Sciatic nerve (tissue), 2 donors: Measurements from ENCODE around the gene KTN1. TPM values are rescaled to one million over a fixed set of nuclear protein-coding genes. Genes with fewer than 3 reads are reported as not detected.
A peak's percentile ranks its signal among the peaks of the same experiment; 100 is the strongest.

ENCODE experiments used
- ATAC-seq: fragments of 200-7000 bp; cut with Tn5 transposase; one replicate; pipeline ENCODE4 v1.9.1; 2020; ENCODE audit warnings: mild to moderate bottlenecking, moderate library complexity
- DNase-seq: peaks from one replicate; pipeline ENCODE4 v3.0.0-alpha.2; 2020; ENCODE audit warnings: low spot score
- intact Hi-C: fragments of 100-400 bp; cut with DNase I; formaldehyde crosslinking; loops from one replicate; pipeline ENCODE4 v1.14.2; 2022
- total RNA-seq: library from RNA; stranded (reverse); fragmentation: NEBNext Ultra II Directional; extraction: Animal tissue kit (Norgen Biotek cat#: 25700); gene quantifications from one replicate; pipeline ENCODE4 v1.2.1, GENCODE V29; 2021
- donor health status: DM: no; HTN: no; CAD: no.
- donor health status: DM: no; HTN: no; CAD: no.

KTN1 gene
- total RNA-seq, 1 donor from 2014 or later: 243 TPM

GRCh38 chr14:55724736-55725135, 144.7 kb downstream of the KTN1 start:
- DNase-seq (no peak), ATAC-seq (no peak)
- intact Hi-C loops: no loop called here

DNA sequence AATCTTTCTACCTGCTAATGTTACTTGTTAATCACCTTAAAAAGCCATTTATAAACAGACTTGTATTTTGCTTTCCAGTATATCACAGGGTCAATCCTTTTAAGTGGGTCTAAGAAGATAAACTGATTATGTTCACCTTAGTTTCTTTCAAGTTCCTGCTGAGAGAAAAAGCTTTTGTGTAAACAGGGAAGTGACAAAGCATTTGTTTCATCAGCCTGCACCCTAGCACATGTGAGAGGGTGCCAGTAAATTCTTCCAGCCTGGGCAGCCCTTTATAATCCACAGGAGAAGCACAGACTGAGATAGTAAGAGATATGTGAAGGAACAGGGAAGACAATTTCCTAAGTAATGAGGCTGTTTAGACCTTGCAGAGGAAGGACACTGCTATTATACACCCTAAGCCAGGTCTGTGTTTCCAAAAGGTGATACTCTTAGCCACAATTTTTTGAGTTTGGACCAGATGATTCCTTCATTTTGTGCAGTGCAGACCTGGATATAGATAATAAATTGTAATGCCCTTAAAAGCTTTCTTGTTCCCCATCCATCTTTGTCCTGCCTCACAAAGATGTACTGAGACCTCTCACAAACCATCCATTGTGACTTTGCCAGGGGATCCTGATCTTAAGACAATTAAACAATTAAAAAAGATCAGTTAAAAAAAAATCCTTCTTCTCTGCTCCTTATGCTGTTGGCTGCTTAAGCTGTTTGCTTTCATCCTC, 150.7 kb downstream of the KTN1 start:
- DNase-seq (no peak), ATAC-seq (no peak)
- intact Hi-C loops: no loop called here

GRCh38 chr14:55731311-55731872, 151.4 kb downstream of the KTN1 start:
- intact Hi-C loops: no loop called here
- DNase-seq (no peak), ATAC-seq (no peak)

- no peak for DNase-seq
- ATAC-seq: peak; percentile 59
- intact Hi-C loops: no loop called here
Measured at GRCh38 chr14:55731881-55732498, 152.0 kb downstream of the KTN1 start.

- ATAC-seq (no peak), DNase-seq (no peak)
- intact Hi-C loops: no loop called here
Measured at GRCh38 chr14:55733599-55733998, 153.6 kb downstream of the KTN1 start.

Other genes with a start within 250 kb of the KTN1 start
- 14.8 TPM for gene ATG14, start 168.4 kb upstream of the KTN1 start, total RNA-seq
- gene TBPL2, start 139.6 kb upstream of the KTN1 start, total RNA-seq: not detected